BLaER1 (cell line): Measurements from ENCODE around the gene LINGO3.
A peak's percentile ranks its signal among the peaks of the same experiment; 100 is the strongest.

Experiments
- H3K27ac ChIP-seq: shearing (Covaris generic); formaldehyde crosslinking; 2 replicates; pipeline ENCODE4 v1.8.1; 2022
- H3K27me3 ChIP-seq: shearing (Covaris generic); formaldehyde crosslinking; 2 replicates; pipeline ENCODE4 v1.8.1; 2022
- H3K36me3 ChIP-seq: shearing (Covaris generic); formaldehyde crosslinking; 2 replicates; pipeline ENCODE4 v1.8.1; 2022
- H3K4me1 ChIP-seq: shearing (Covaris generic); formaldehyde crosslinking; 2 replicates; pipeline ENCODE4 v1.8.1; 2022
- H3K4me2 ChIP-seq: shearing (Covaris generic); formaldehyde crosslinking; 2 replicates; pipeline ENCODE4 v1.8.1; 2022
- H3K4me3 ChIP-seq: shearing (Covaris generic); formaldehyde crosslinking; 2 replicates; pipeline ENCODE4 v1.8.1; 2022
- H3K9ac ChIP-seq: shearing (Covaris generic); formaldehyde crosslinking; 2 replicates; pipeline ENCODE4 v1.8.1; 2022
- H3K9me3 ChIP-seq: shearing (Covaris generic); formaldehyde crosslinking; 2 replicates; pipeline ENCODE4 v1.8.1; 2022
- H4K20me1 ChIP-seq: shearing (Covaris generic); formaldehyde crosslinking; 2 replicates; pipeline ENCODE4 v1.8.1; 2022
- Cebpa-rat ChIP-seq: shearing (Covaris generic); IDR thresholded peaks from 2 replicates; pipeline ENCODE4 v1.8.1; 2022

Gene LINGO3, protein sequence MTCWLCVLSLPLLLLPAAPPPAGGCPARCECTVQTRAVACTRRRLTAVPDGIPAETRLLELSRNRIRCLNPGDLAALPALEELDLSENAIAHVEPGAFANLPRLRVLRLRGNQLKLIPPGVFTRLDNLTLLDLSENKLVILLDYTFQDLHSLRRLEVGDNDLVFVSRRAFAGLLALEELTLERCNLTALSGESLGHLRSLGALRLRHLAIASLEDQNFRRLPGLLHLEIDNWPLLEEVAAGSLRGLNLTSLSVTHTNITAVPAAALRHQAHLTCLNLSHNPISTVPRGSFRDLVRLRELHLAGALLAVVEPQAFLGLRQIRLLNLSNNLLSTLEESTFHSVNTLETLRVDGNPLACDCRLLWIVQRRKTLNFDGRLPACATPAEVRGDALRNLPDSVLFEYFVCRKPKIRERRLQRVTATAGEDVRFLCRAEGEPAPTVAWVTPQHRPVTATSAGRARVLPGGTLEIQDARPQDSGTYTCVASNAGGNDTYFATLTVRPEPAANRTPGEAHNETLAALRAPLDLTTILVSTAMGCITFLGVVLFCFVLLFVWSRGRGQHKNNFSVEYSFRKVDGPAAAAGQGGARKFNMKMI

GRCh38 chr19:2308114-2308556, at the start of gene LINGO3:
TSS of gene LINGO3 (minus strand) at chr19:2308154. CDS start at chr19:2291776, 16,378 bp downstream.
- peaks cover 73% of the 10 kb centered on the region for H3K27me3 ChIP-seq
- no peaks in the 10 kb centered on the region for H3K36me3 ChIP-seq
- peak within 1 kb of the TSS; percentile 81 for H3K4me2 ChIP-seq
- H3K9ac ChIP-seq: no peak within 1 kb of the TSS
- peak within 1 kb of the TSS; percentile 57 for H3K4me3 ChIP-seq
- H4K20me1 ChIP-seq: peaks cover 46% of the 10 kb centered on the region
- H3K27ac ChIP-seq: no peak within 1 kb of the TSS
- peaks cover 89% of the 10 kb centered on the region for H3K4me1 ChIP-seq
- H3K9me3 ChIP-seq: no peaks in the 10 kb centered on the region
- TF ChIP-seq Cebpa-rat: no peak

DNA sequence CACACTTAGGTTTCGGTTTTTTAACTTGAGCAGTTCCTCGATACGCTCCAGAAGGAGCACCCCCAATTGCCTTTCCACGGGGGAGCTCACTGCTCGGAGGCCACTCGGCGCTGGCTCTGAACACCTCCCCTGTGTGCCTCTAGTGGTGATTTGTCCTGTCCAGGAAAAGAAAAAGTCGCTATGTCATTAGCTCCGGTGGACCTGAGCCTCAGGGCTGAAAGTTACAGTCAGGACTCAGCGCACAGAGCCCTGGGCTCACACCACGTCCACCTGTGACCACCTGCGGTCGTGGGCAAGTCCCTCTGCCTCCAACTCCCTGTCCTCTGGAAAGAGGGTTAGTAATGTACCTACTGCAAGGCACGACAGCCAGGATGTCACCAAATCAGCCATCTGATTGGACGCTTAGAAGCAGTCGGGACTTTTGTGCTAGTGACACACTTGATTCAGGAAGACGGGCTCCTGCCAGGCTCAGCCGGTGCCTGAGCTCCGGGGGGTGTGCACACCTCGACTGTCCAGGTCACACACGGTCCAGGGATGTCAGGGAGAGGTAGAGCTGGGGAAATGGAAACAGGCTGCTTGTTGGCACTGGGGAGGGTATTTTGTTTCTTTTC, 48.2 kb upstream of the LINGO3 start:
- peak overlapping the region; percentile 64 for H3K4me2 ChIP-seq
- TF ChIP-seq Cebpa-rat: no peak
- no peak overlapping the region for H3K4me3 ChIP-seq
- peaks cover 19% of the 10 kb centered on the region for H3K4me1 ChIP-seq
- peaks cover 45% of the 10 kb centered on the region for H4K20me1 ChIP-seq
- 0 out of 2 replicates have a peak overlapping the region, but pooled peaks have one; percentile 31 for H3K9ac ChIP-seq
- peaks cover 28% of the 10 kb centered on the region for H3K27me3 ChIP-seq
- peaks cover 43% of the 10 kb centered on the region for H3K36me3 ChIP-seq
- H3K27ac ChIP-seq: no peak overlapping the region
- no peaks in the 10 kb centered on the region for H3K9me3 ChIP-seq

- H3K9ac ChIP-seq: 0 out of 2 replicates have a peak overlapping the region, but pooled peaks have one; percentile 31
- no peak overlapping the region for H3K4me3 ChIP-seq
- TF ChIP-seq Cebpa-rat: no peak
- H3K27ac ChIP-seq: no peak overlapping the region
- H3K36me3 ChIP-seq: peaks cover 51% of the 10 kb centered on the region
- peaks cover 19% of the 10 kb centered on the region for H3K4me1 ChIP-seq
- peak overlapping the region; percentile 64 for H3K4me2 ChIP-seq
- H4K20me1 ChIP-seq: peaks cover 45% of the 10 kb centered on the region
- H3K9me3 ChIP-seq: no peaks in the 10 kb centered on the region
- H3K27me3 ChIP-seq: peaks cover 22% of the 10 kb centered on the region
Measured at GRCh38 chr19:2355168-2356035, 47.4 kb upstream of the LINGO3 start.

DNA sequence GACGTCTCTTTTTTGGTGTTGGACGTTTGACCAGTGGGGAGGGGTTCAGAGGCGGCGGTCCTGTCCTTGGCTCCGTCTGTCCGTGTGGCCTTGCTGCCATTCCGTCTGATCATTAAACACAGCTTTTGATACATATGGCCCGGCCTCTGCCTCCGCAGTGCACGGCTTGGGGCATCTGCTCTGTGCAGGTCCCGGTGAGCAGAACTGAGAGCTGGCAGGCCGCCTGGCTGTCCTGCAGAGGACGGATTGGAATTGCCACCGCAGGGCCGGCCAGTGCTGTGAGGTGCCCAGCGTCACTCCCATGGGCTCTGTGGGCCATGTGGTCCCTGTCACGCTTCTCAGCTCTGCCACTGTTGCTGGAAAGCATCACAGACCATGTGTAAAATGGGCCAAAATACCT, 46.7 kb upstream of the LINGO3 start:
- Histone ChIP-seq H3K4me2 (no peak overlapping the region), H4K20me1 (peaks cover 45% of the 10 kb centered on the region), H3K36me3 (peaks cover 58% of the 10 kb centered on the region), H3K27ac (no peak overlapping the region), H3K9ac (no peak overlapping the region), H3K27me3 (peaks cover 16% of the 10 kb centered on the region), H3K9me3 (no peaks in the 10 kb centered on the region), H3K4me1 (peaks cover 19% of the 10 kb centered on the region), H3K4me3 (no peak overlapping the region)
- TF ChIP-seq Cebpa-rat: no peak

DNA sequence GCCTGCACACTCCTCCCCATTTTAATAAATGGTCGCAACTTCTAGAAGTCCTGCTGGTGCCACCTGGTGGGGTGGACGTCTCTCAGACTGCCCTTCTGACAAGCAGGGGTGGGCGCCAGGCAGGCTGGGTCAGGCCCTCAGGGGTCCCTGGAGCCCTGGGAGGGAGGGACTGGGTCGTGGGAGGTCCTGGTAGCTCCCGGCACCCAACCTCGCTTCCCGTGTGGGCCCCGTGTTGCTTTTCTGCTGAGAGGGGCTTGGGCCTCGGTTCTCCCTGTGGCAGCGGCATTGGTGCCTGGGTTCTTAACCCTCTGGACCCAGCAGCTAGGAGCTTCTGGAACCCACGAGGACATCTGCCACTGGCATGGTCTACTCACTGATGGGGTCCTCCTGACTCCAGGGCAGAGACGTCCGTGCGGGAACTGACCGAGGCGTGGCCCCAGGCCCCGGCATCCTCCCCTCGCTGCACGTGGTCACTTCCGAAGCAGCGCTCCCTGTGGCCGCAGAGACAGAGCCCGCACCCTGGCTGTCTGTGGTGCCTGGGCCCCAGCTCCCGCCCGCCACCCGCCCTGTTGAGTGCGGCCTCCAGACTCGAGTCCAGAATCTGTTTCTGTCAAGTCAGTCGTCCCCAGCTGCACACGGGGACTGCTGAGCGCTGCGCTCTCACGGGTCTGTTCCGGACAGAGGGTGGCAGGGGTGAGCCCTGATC, 46.1 kb upstream of the LINGO3 start:
- Histone ChIP-seq H3K27me3 (peaks cover 10% of the 10 kb centered on the region), H3K27ac (no peak overlapping the region), H3K9ac (no peak overlapping the region), H3K36me3 (peaks cover 61% of the 10 kb centered on the region), H4K20me1 (peaks cover 45% of the 10 kb centered on the region), H3K4me2 (no peak overlapping the region), H3K4me1 (peaks cover 19% of the 10 kb centered on the region), H3K9me3 (no peaks in the 10 kb centered on the region), H3K4me3 (no peak overlapping the region)
- TF ChIP-seq Cebpa-rat: no peak

GRCh38 chr19:2353159-2353886, 45.4 kb upstream of the LINGO3 start:
- Histone ChIP-seq H3K36me3 (peaks cover 68% of the 10 kb centered on the region), H4K20me1 (peaks cover 45% of the 10 kb centered on the region), H3K4me3 (no peak overlapping the region), H3K4me1 (peaks cover 19% of the 10 kb centered on the region), H3K27ac (no peak overlapping the region), H3K9ac (no peak overlapping the region), H3K27me3 (peaks cover 3% of the 10 kb centered on the region; the same call in 1 of the 2 replicates), H3K9me3 (no peaks in the 10 kb centered on the region), H3K4me2 (no peak overlapping the region)
- no peak for TF ChIP-seq Cebpa-rat

- Histone ChIP-seq H3K4me1 (peaks cover 19% of the 10 kb centered on the region), H3K27ac (no peak overlapping the region)
- no peak for TF ChIP-seq Cebpa-rat
Measured at GRCh38 chr19:2352121-2352520, 44.2 kb upstream of the LINGO3 start.

GRCh38 chr19:2351591-2351990, 43.6 kb upstream of the LINGO3 start:
- Histone ChIP-seq H3K9ac (no peak overlapping the region), H3K4me3 (no peak overlapping the region), H3K27me3 (no peaks in the 10 kb centered on the region), H3K4me1 (peaks cover 19% of the 10 kb centered on the region), H3K27ac (no peak overlapping the region), H4K20me1 (peaks cover 45% of the 10 kb centered on the region), H3K36me3 (peaks cover 73% of the 10 kb centered on the region), H3K9me3 (no peaks in the 10 kb centered on the region), H3K4me2 (no peak overlapping the region)
- TF ChIP-seq Cebpa-rat: no peak

More at GRCh38 chr19:2352121-2352520, 44.2 kb upstream of the LINGO3 start:
- Histone ChIP-seq H3K27me3 (no peaks in the 10 kb centered on the region), H3K4me3 (no peak overlapping the region), H3K4me2 (no peak overlapping the region), H3K9me3 (no peaks in the 10 kb centered on the region), H3K36me3 (peaks cover 68% of the 10 kb centered on the region), H4K20me1 (peaks cover 45% of the 10 kb centered on the region), H3K9ac (no peak overlapping the region)
